Measurements from ENCODE around the gene AKAP12. TPM values are rescaled to one million over a fixed set of nuclear protein-coding genes. Genes with fewer than 3 reads are reported as not detected.

The AKAP12 gene, protein sequence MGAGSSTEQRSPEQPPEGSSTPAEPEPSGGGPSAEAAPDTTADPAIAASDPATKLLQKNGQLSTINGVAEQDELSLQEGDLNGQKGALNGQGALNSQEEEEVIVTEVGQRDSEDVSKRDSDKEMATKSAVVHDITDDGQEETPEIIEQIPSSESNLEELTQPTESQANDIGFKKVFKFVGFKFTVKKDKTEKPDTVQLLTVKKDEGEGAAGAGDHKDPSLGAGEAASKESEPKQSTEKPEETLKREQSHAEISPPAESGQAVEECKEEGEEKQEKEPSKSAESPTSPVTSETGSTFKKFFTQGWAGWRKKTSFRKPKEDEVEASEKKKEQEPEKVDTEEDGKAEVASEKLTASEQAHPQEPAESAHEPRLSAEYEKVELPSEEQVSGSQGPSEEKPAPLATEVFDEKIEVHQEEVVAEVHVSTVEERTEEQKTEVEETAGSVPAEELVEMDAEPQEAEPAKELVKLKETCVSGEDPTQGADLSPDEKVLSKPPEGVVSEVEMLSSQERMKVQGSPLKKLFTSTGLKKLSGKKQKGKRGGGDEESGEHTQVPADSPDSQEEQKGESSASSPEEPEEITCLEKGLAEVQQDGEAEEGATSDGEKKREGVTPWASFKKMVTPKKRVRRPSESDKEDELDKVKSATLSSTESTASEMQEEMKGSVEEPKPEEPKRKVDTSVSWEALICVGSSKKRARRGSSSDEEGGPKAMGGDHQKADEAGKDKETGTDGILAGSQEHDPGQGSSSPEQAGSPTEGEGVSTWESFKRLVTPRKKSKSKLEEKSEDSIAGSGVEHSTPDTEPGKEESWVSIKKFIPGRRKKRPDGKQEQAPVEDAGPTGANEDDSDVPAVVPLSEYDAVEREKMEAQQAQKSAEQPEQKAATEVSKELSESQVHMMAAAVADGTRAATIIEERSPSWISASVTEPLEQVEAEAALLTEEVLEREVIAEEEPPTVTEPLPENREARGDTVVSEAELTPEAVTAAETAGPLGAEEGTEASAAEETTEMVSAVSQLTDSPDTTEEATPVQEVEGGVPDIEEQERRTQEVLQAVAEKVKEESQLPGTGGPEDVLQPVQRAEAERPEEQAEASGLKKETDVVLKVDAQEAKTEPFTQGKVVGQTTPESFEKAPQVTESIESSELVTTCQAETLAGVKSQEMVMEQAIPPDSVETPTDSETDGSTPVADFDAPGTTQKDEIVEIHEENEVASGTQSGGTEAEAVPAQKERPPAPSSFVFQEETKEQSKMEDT (N-terminal part only)
- total RNA-seq = 0.34 and 0.51 TPM in 2 replicates

- intact Hi-C loops (cut with micrococcal nuclease) = loop anchor here (2.0 kb wide), 1 partner anchor 347 kb away; no protein-coding TSS in a partner anchor
Observed at GRCh38 chr6:151239603-151240035, at the start of gene AKAP12. Gene AKAP12 (plus strand): TSS chr6:151239967. CDS start chr6:151240563, 596 bp downstream.

DNA sequence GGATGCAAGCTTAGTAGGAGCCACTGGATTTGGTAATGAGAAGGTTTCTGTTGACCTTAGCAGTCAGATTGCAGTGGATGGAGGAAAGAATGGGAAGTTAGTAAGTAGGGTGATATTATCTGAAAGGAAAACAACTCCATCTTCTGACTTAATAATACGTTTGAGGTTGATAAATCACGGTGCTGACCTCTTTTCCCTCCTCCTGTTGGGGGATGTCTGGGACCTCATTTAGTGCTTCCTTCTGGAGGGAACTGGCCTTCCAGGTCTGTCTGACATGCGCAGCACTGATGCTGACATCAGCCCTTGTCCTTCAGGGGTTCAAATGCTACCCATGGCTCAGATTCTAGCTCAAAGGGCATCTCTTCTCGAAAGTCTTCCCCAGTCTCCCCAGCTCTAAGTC lies 48.2 kb upstream of the AKAP12 start:
- intact Hi-C loops (cut with micrococcal nuclease) = no loop called here

DNA sequence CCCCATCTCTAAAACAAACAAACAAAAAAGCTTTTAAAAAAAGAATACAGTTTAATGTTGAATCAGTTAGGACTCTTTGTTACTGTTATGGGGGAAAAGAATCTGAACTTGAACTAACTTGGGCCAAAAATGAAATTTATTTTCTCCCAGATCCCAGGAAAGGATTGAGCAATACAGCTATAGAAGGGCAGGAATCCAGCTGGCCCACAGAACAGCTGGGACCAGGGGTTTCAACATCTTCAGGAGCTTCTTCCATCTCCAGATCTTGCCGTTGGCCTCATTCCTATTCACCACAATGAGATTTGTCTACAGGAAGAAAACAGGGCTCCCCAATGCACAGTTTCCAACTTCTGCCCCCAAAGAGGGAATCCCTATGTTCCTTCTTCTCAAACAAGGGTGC lies 43.2 kb upstream of the AKAP12 start:
- intact Hi-C loops (cut with micrococcal nuclease) = no loop called here

GRCh38 chr6:151197556-151197955 lies 42.2 kb upstream of the AKAP12 start:
- intact Hi-C loops (cut with micrococcal nuclease) = no loop called here

- intact Hi-C loops (cut with micrococcal nuclease) = no loop called here
Observed at GRCh38 chr6:151199991-151200390, 39.8 kb upstream of the AKAP12 start.

- intact Hi-C loops (cut with micrococcal nuclease) = no loop called here
Observed at GRCh38 chr6:151205721-151206600, 33.8 kb upstream of the AKAP12 start.

- intact Hi-C loops (cut with micrococcal nuclease) = no loop called here
Observed at GRCh38 chr6:151207674-151208073, 32.1 kb upstream of the AKAP12 start.

GRCh38 chr6:151209071-151209831 lies 30.5 kb upstream of the AKAP12 start:
- intact Hi-C loops (cut with micrococcal nuclease) = no loop called here

- intact Hi-C loops (cut with micrococcal nuclease) = no loop called here
Observed at GRCh38 chr6:151211075-151211474, 28.7 kb upstream of the AKAP12 start.

GRCh38 chr6:151213352-151213751 lies 26.4 kb upstream of the AKAP12 start:
- intact Hi-C loops (cut with micrococcal nuclease) = no loop called here

GRCh38 chr6:151215999-151216398 lies 23.8 kb upstream of the AKAP12 start:
- intact Hi-C loops (cut with micrococcal nuclease) = no loop called here

DNA sequence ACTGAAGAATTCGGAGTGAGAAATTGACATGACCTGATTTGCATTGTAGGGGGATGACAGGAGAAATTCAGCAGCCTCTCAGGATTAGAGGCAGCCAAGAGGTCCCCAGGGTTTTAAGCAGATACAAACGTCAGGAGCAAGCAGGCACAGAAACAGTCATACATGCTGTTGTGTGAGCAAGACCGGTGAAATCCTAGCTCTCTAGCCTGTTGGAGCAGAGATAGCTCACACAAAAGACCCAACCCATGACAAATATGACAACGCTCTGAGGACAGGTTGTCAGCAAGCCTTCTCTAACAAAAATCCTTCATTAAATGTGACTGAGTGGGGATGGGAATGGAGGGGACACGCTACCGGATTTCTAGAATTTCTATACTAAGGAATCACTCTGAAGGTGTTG lies 23.0 kb upstream of the AKAP12 start:
- intact Hi-C loops (cut with micrococcal nuclease) = no loop called here

GRCh38 chr6:151219192-151219591 lies 20.6 kb upstream of the AKAP12 start:
- intact Hi-C loops (cut with micrococcal nuclease) = no loop called here

- intact Hi-C loops (cut with micrococcal nuclease) = no loop called here
Observed at GRCh38 chr6:151224076-151224475, 15.7 kb upstream of the AKAP12 start.

- intact Hi-C loops (cut with micrococcal nuclease) = no loop called here
Observed at GRCh38 chr6:151225919-151226318, 13.8 kb upstream of the AKAP12 start.

- intact Hi-C loops (cut with micrococcal nuclease) = no loop called here
Observed at GRCh38 chr6:151228788-151229400, 10.9 kb upstream of the AKAP12 start.

GRCh38 chr6:151229401-151230276 lies 10.1 kb upstream of the AKAP12 start:
- intact Hi-C loops (cut with micrococcal nuclease) = no loop called here

GRCh38 chr6:151230277-151230577 lies 9.5 kb upstream of the AKAP12 start:
- intact Hi-C loops (cut with micrococcal nuclease) = no loop called here

Measured in T-helper 1 cell treated with Interleukin-12 subunit alpha and Interleukin-12 subunit beta and Interleukin-4 antibody, amounts not matched to agents 30 ng/mL and 1 ng/mL, for 36 hours (primary cell).